OCI-LY1 (cell line): ENCODE measurements around the gene TMEM164.

Experiments
- H2AFZ ChIP-seq: fragments of 200-600 bp; sonication (generic), shearing (Covaris generic); 2 replicates; pipeline ENCODE4 v1.6.0; 2014; ENCODE audit warnings: antibody characterized with exemption, mild to moderate bottlenecking, low read length
- H3F3A ChIP-seq: fragments of 200-600 bp; sonication (generic), shearing (Covaris generic); 2 replicates; pipeline ENCODE4 v1.6.0; 2014; ENCODE audit warnings: mild to moderate bottlenecking, antibody characterized with exemption, low read length, moderate library complexity; ENCODE audit not compliant: insufficient read depth
- H3K27ac ChIP-seq: fragments of 200-600 bp; sonication (generic); 2 replicates; pipeline ENCODE4 v1.5.1; 2014; ENCODE audit warnings: low read length, mixed run types, mild to moderate bottlenecking, low read depth; ENCODE audit not compliant: poor library complexity, severe bottlenecking
- H3K27me3 ChIP-seq: fragments of 200-600 bp; sonication (generic); 2 replicates; pipeline ENCODE4 v1.6.0; 2014; ENCODE audit warnings: antibody characterized with exemption, mild to moderate bottlenecking, low read length, moderate library complexity; ENCODE audit not compliant: insufficient read depth
- H3K36me3 ChIP-seq: fragments of 200-600 bp; sonication (generic); 2 replicates; pipeline ENCODE4 v1.6.1; 2014; ENCODE audit warnings: mild to moderate bottlenecking, antibody characterized with exemption, low read length, moderate library complexity, mixed read lengths; ENCODE audit not compliant: insufficient read depth
- H3K4me1 ChIP-seq: fragments of 200-600 bp; sonication (generic); 2 replicates; pipeline ENCODE4 v1.5.1; 2014; ENCODE audit warnings: mild to moderate bottlenecking, low read length, moderate library complexity; ENCODE audit not compliant: insufficient read depth, severe bottlenecking
- H3K4me2 ChIP-seq: fragments of 200-600 bp; sonication (generic), shearing (Covaris generic); 2 replicates; pipeline ENCODE4 v1.6.1; 2014; ENCODE audit warnings: low read length
- H3K4me3 ChIP-seq: fragments of 200-600 bp; sonication (generic); 2 replicates; pipeline ENCODE4 v1.5.1; 2014; ENCODE audit warnings: low read length, low read depth, mild to moderate bottlenecking, mixed read lengths; ENCODE audit not compliant: poor library complexity, severe bottlenecking
- H3K79me2 ChIP-seq: fragments of 200-600 bp; shearing (Covaris generic); 2 replicates; pipeline ENCODE4 v1.6.1; 2016; ENCODE audit warnings: mixed run types, low read length, mixed read lengths; ENCODE audit not compliant: insufficient read depth
- H3K9ac ChIP-seq: fragments of 200-600 bp; sonication (generic), shearing (Covaris generic); 2 replicates; pipeline ENCODE4 v1.6.1; 2014; ENCODE audit warnings: mild to moderate bottlenecking, low read length, mixed read lengths
- H3K9me2 ChIP-seq: fragments of 200-600 bp; sonication (generic), shearing (Covaris generic); 2 replicates; pipeline ENCODE4 v1.6.1; 2014; ENCODE audit warnings: low read depth, mild to moderate bottlenecking, low read length, mixed read lengths
- H3K9me3 ChIP-seq: fragments of 200-600 bp; shearing (Covaris generic); 2 replicates; pipeline ENCODE4 v1.6.1; 2014; ENCODE audit warnings: low read length, mixed read lengths
- H4K20me1 ChIP-seq: fragments of 200-600 bp; sonication (generic), shearing (Covaris generic); 2 replicates; pipeline ENCODE4 v1.6.0; 2016; ENCODE audit warnings: mild to moderate bottlenecking, low read length; ENCODE audit not compliant: insufficient read depth
- CTCF ChIP-seq: fragments of 200-600 bp; sonication (generic), shearing (Covaris generic); IDR thresholded peaks from 2 replicates; pipeline ENCODE4 v1.5.1; 2017; ENCODE audit warnings: mild to moderate bottlenecking, antibody characterized with exemption, low read length, moderate library complexity, mixed read lengths
- EZH2 ChIP-seq: fragments of 200-600 bp; sonication (generic), shearing (Covaris generic); IDR thresholded peaks from 2 replicates; pipeline ENCODE4 v1.8.0; 2017; ENCODE audit warnings: borderline replicate concordance, mixed run types, mild to moderate bottlenecking, antibody characterized with exemption, low read length, moderate library complexity, mixed read lengths

Gene TMEM164

GRCh38 chrX:110034036-110034435 is 31.1 kb downstream of the TMEM164 start:
- no peaks in the 10 kb centered on the region for H4K20me1 ChIP-seq
- H3F3A ChIP-seq, result no peaks in the 10 kb centered on the region
- no peaks in the 10 kb centered on the region for H3K9me3 ChIP-seq
- H3K36me3 ChIP-seq, result no peaks in the 10 kb centered on the region
- no peak overlapping the region for H2AFZ ChIP-seq
- H3K9ac ChIP-seq, result no peak overlapping the region
- H3K79me2 ChIP-seq, result no peaks in the 10 kb centered on the region
- TF ChIP-seq EZH2, result no peak
- no peak for TF ChIP-seq CTCF
- H3K9me2 ChIP-seq, result no peaks in the 10 kb centered on the region
- H3K4me3 ChIP-seq, result no peak overlapping the region
- H3K4me1 ChIP-seq, result no peaks in the 10 kb centered on the region
- H3K27ac ChIP-seq, result no peak overlapping the region
- no peaks in the 10 kb centered on the region for H3K27me3 ChIP-seq
- H3K4me2 ChIP-seq, result no peak overlapping the region

GRCh38 chrX:110036162-110037033 is 33.5 kb downstream of the TMEM164 start:
- Histone ChIP-seq H3K4me1 (no peaks in the 10 kb centered on the region), H2AFZ (no peak overlapping the region), H3K4me3 (no peak overlapping the region), H3K4me2 (no peak overlapping the region), H3F3A (no peaks in the 10 kb centered on the region), H3K27me3 (no peaks in the 10 kb centered on the region), H3K9ac (no peak overlapping the region), H3K9me3 (no peaks in the 10 kb centered on the region), H3K27ac (no peak overlapping the region), H4K20me1 (no peaks in the 10 kb centered on the region), H3K9me2 (no peaks in the 10 kb centered on the region), H3K79me2 (no peaks in the 10 kb centered on the region), H3K36me3 (no peaks in the 10 kb centered on the region)
- no peak for TF ChIP-seq EZH2
- TF ChIP-seq CTCF, result no peak

- Histone ChIP-seq H3K9ac (no peak overlapping the region), H3K9me2 (no peaks in the 10 kb centered on the region), H3K27me3 (no peaks in the 10 kb centered on the region), H3K27ac (no peak overlapping the region), H3K4me3 (no peak overlapping the region), H3K9me3 (no peaks in the 10 kb centered on the region), H3K4me1 (no peaks in the 10 kb centered on the region), H3K4me2 (no peak overlapping the region), H3F3A (no peaks in the 10 kb centered on the region), H2AFZ (no peak overlapping the region), H4K20me1 (no peaks in the 10 kb centered on the region), H3K36me3 (no peaks in the 10 kb centered on the region), H3K79me2 (no peaks in the 10 kb centered on the region)
- TF ChIP-seq CTCF, result no peak
- no peak for TF ChIP-seq EZH2
These were observed 34.3 kb downstream of the TMEM164 start for GRCh38 chrX:110037178-110037577.
